GM23338 (cell line): ENCODE measurements around the gene NEU4.

Experiments used
- CREB1 ChIP-seq: fragments of 250-450 bp; sonication (Bioruptor Pico); IDR thresholded peaks from 2 replicates; pipeline ENCODE4 v1.5.0; 2020; ENCODE audit warnings: low read depth, mild to moderate bottlenecking, moderate library complexity
- EZH2 ChIP-seq: fragments of 200-600 bp; sonication (generic); IDR thresholded peaks from one replicate; pipeline ENCODE4 v1.8.0; 2017; ENCODE audit warnings: antibody characterized with exemption, mild to moderate bottlenecking, low read depth; ENCODE audit not compliant: unreplicated experiment
- EZH2phosphoT487 ChIP-seq: fragments of 200-600 bp; sonication (generic); IDR thresholded peaks from one replicate; pipeline ENCODE4 v1.8.1; 2018; ENCODE audit warnings: antibody characterized with exemption; ENCODE audit not compliant: unreplicated experiment
- JUNB ChIP-seq: IDR thresholded peaks from one replicate; pipeline ENCODE4 v1.6.1; 2016; ENCODE audit warnings: antibody characterized with exemption; ENCODE audit not compliant: unreplicated experiment
- NANOG ChIP-seq: IDR thresholded peaks from 2 replicates; pipeline ENCODE4 v1.6.1; 2016; ENCODE audit warnings: antibody characterized with exemption, borderline replicate concordance
- POLR2AphosphoS5 ChIP-seq: IDR thresholded peaks from 2 replicates; pipeline ENCODE4 v1.6.1; 2016; ENCODE audit warnings: antibody characterized with exemption, low read depth
- STAT1 ChIP-seq: IDR thresholded peaks from one replicate; pipeline ENCODE4 v1.6.1; 2016; ENCODE audit warnings: antibody characterized with exemption; ENCODE audit not compliant: unreplicated experiment
- ZNF331 ChIP-seq: fragments of 250-450 bp; sonication (Bioruptor Pico); IDR thresholded peaks from 2 replicates; pipeline ENCODE4 v1.5.0; 2020; ENCODE audit warnings: low read depth, mild to moderate bottlenecking, moderate library complexity
- TF ChIP-seq, protein P1 (sequence below), 2 experiments: fragments of 200-600 bp in 1 of 2; sonication (generic) in 1 of 2; conservative IDR thresholded peaks; 2 replicates each; pipeline versions ENCODE4 v1.5.1 to v1.6.1; 2016 to 2017; ENCODE audit warnings: antibody characterized with exemption in 2 of 2, low read depth in 2 of 2, mild to moderate bottlenecking in 2 of 2, moderate library complexity in 1 of 2
- TF ChIP-seq, protein P2 (sequence below): IDR thresholded peaks from one replicate; pipeline ENCODE4 v1.6.1; 2018; ENCODE audit warnings: antibody characterized with exemption; ENCODE audit not compliant: unreplicated experiment
- TF ChIP-seq, protein P3 (sequence below): fragments of 250-450 bp; sonication (Bioruptor Pico); IDR thresholded peaks from 2 replicates; pipeline ENCODE4 v1.5.0; 2020; ENCODE audit warnings: mild to moderate bottlenecking, moderate library complexity
- TF ChIP-seq, protein P4 (sequence below): IDR thresholded peaks from 2 replicates; pipeline ENCODE4 v1.6.1; 2016; ENCODE audit warnings: antibody characterized with exemption

DNA sequence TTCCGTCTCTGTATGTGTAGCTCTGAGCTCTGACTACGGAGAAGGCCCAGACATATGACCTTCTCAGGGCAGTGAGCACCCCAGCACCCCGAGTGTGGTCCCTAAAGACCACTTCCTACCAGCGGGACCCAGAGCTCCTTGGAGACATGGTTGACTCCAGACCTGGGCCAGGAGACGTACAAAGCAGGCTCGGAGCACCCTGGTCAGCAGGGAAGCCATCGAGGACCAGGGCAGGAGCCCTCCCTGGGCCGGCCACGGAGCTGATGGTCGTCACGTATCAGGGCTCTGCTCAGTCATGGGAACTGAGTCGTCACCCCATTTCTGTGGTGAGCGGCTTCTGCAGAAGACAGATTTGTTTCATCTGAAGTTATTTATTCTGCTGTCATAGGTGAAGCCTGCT is 12.8 kb upstream of the NEU4 start:
- TF ChIP-seq, protein P1, sequence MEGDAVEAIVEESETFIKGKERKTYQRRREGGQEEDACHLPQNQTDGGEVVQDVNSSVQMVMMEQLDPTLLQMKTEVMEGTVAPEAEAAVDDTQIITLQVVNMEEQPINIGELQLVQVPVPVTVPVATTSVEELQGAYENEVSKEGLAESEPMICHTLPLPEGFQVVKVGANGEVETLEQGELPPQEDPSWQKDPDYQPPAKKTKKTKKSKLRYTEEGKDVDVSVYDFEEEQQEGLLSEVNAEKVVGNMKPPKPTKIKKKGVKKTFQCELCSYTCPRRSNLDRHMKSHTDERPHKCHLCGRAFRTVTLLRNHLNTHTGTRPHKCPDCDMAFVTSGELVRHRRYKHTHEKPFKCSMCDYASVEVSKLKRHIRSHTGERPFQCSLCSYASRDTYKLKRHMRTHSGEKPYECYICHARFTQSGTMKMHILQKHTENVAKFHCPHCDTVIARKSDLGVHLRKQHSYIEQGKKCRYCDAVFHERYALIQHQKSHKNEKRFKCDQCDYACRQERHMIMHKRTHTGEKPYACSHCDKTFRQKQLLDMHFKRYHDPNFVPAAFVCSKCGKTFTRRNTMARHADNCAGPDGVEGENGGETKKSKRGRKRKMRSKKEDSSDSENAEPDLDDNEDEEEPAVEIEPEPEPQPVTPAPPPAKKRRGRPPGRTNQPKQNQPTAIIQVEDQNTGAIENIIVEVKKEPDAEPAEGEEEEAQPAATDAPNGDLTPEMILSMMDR (conservative IDR thresholded peaks at IDR 0.05; ENCODE audit: low read depth in 2 of 2): no peak
- no peak for TF ChIP-seq EZH2phosphoT487
- TF ChIP-seq, protein P2, sequence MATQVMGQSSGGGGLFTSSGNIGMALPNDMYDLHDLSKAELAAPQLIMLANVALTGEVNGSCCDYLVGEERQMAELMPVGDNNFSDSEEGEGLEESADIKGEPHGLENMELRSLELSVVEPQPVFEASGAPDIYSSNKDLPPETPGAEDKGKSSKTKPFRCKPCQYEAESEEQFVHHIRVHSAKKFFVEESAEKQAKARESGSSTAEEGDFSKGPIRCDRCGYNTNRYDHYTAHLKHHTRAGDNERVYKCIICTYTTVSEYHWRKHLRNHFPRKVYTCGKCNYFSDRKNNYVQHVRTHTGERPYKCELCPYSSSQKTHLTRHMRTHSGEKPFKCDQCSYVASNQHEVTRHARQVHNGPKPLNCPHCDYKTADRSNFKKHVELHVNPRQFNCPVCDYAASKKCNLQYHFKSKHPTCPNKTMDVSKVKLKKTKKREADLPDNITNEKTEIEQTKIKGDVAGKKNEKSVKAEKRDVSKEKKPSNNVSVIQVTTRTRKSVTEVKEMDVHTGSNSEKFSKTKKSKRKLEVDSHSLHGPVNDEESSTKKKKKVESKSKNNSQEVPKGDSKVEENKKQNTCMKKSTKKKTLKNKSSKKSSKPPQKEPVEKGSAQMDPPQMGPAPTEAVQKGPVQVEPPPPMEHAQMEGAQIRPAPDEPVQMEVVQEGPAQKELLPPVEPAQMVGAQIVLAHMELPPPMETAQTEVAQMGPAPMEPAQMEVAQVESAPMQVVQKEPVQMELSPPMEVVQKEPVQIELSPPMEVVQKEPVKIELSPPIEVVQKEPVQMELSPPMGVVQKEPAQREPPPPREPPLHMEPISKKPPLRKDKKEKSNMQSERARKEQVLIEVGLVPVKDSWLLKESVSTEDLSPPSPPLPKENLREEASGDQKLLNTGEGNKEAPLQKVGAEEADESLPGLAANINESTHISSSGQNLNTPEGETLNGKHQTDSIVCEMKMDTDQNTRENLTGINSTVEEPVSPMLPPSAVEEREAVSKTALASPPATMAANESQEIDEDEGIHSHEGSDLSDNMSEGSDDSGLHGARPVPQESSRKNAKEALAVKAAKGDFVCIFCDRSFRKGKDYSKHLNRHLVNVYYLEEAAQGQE: no peak
- TF ChIP-seq EZH2: no peak
- no peak for TF ChIP-seq POLR2AphosphoS5
- no peak for TF ChIP-seq CREB1 (CRISPR knock-in tag)
- TF ChIP-seq JUNB: no peak
- no peak for TF ChIP-seq STAT1
- TF ChIP-seq, protein P3, sequence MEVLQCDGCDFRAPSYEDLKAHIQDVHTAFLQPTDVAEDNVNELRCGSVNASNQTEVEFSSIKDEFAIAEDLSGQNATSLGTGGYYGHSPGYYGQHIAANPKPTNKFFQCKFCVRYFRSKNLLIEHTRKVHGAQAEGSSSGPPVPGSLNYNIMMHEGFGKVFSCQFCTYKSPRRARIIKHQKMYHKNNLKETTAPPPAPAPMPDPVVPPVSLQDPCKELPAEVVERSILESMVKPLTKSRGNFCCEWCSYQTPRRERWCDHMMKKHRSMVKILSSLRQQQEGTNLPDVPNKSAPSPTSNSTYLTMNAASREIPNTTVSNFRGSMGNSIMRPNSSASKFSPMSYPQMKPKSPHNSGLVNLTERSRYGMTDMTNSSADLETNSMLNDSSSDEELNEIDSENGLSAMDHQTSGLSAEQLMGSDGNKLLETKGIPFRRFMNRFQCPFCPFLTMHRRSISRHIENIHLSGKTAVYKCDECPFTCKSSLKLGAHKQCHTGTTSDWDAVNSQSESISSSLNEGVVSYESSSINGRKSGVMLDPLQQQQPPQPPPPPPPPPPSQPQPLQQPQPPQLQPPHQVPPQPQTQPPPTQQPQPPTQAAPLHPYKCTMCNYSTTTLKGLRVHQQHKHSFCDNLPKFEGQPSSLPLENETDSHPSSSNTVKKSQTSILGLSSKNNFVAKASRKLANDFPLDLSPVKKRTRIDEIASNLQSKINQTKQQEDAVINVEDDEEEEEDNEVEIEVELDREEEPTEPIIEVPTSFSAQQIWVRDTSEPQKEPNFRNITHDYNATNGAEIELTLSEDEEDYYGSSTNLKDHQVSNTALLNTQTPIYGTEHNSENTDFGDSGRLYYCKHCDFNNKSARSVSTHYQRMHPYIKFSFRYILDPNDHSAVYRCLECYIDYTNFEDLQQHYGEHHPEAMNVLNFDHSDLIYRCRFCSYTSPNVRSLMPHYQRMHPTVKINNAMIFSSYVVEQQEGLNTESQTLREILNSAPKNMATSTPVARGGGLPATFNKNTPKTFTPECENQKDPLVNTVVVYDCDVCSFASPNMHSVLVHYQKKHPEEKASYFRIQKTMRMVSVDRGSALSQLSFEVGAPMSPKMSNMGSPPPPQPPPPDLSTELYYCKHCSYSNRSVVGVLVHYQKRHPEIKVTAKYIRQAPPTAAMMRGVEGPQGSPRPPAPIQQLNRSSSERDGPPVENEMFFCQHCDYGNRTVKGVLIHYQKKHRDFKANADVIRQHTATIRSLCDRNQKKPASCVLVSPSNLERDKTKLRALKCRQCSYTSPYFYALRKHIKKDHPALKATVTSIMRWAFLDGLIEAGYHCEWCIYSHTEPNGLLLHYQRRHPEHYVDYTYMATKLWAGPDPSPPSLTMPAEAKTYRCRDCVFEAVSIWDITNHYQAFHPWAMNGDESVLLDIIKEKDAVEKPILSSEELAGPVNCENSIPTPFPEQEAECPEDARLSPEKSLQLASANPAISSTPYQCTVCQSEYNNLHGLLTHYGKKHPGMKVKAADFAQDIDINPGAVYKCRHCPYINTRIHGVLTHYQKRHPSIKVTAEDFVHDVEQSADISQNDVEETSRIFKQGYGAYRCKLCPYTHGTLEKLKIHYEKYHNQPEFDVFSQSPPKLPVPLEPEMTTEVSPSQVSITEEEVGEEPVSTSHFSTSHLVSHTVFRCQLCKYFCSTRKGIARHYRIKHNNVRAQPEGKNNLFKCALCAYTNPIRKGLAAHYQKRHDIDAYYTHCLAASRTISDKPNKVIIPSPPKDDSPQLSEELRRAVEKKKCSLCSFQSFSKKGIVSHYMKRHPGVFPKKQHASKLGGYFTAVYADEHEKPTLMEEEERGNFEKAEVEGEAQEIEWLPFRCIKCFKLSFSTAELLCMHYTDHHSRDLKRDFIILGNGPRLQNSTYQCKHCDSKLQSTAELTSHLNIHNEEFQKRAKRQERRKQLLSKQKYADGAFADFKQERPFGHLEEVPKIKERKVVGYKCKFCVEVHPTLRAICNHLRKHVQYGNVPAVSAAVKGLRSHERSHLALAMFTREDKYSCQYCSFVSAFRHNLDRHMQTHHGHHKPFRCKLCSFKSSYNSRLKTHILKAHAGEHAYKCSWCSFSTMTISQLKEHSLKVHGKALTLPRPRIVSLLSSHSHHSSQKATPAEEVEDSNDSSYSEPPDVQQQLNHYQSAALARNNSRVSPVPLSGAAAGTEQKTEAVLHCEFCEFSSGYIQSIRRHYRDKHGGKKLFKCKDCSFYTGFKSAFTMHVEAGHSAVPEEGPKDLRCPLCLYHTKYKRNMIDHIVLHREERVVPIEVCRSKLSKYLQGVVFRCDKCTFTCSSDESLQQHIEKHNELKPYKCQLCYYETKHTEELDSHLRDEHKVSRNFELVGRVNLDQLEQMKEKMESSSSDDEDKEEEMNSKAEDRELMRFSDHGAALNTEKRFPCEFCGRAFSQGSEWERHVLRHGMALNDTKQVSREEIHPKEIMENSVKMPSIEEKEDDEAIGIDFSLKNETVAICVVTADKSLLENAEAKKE (CRISPR knock-in tag): no peak
- no peak for TF ChIP-seq NANOG
- no peak for TF ChIP-seq ZNF331
- TF ChIP-seq, protein P4, sequence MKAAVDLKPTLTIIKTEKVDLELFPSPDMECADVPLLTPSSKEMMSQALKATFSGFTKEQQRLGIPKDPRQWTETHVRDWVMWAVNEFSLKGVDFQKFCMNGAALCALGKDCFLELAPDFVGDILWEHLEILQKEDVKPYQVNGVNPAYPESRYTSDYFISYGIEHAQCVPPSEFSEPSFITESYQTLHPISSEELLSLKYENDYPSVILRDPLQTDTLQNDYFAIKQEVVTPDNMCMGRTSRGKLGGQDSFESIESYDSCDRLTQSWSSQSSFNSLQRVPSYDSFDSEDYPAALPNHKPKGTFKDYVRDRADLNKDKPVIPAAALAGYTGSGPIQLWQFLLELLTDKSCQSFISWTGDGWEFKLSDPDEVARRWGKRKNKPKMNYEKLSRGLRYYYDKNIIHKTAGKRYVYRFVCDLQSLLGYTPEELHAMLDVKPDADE: no peak
